SH-SY5Y (cell line): ENCODE data around the gene PSTK.

Experiments used
- GATA2 ChIP-seq: IDR thresholded peaks from 2 replicates; pipeline ENCODE4 v1.6.1; 2011; ENCODE audit warnings: mild to moderate bottlenecking, low read depth, low read length
- GATA3 ChIP-seq: IDR thresholded peaks from 2 replicates; pipeline ENCODE4 v1.6.1; 2011; ENCODE audit warnings: low read depth, mild to moderate bottlenecking, low read length, moderate library complexity

DNA sequence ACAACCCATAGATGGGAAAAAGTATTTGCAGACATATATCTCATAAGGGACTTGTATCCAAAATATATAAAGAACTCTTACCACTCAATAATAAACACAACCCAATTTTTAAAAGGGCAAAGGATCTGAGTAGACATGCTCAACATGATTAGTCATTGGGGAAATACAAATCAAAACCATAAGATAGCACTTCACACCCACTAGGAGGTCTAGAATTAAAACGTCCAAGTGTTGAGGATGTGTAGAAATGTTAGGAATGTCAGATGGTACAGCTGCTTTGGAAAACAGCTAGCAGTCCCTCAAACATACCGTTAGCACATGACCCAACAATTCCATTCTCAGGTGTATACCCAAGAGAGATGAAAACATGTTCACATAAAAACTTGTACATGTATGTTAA is 8.3 kb downstream of the PSTK start:
- no peak for TF ChIP-seq GATA2
- no peak for TF ChIP-seq GATA3
